Measurements from ENCODE around the gene RETSAT. TPM values are rescaled to one million over a fixed set of nuclear protein-coding genes. Genes with fewer than 3 reads are reported as not detected.

The RETSAT gene
- total RNA-seq, 2 donors from 2014 or later, result 37.4 to 44.3 TPM

GRCh38 chr2:85399183-85399455, 44.8 kb upstream of the RETSAT start:
- DNase-seq (ENCODE audit: low spot score), result no peak

GRCh38 chr2:85398426-85399182, 44.3 kb upstream of the RETSAT start:
- H3K9me3 ChIP-seq, result no peaks in the 10 kb centered on the region
- no peak for ATAC-seq (ENCODE audit: insufficient number of reproducible peaks, low FRiP score, low read depth)
- TF ChIP-seq, protein P1, sequence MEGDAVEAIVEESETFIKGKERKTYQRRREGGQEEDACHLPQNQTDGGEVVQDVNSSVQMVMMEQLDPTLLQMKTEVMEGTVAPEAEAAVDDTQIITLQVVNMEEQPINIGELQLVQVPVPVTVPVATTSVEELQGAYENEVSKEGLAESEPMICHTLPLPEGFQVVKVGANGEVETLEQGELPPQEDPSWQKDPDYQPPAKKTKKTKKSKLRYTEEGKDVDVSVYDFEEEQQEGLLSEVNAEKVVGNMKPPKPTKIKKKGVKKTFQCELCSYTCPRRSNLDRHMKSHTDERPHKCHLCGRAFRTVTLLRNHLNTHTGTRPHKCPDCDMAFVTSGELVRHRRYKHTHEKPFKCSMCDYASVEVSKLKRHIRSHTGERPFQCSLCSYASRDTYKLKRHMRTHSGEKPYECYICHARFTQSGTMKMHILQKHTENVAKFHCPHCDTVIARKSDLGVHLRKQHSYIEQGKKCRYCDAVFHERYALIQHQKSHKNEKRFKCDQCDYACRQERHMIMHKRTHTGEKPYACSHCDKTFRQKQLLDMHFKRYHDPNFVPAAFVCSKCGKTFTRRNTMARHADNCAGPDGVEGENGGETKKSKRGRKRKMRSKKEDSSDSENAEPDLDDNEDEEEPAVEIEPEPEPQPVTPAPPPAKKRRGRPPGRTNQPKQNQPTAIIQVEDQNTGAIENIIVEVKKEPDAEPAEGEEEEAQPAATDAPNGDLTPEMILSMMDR (IDR thresholded peaks at IDR 0.05), result no peak

More at GRCh38 chr2:85399183-85399455, 44.8 kb upstream of the RETSAT start:
- peaks cover 4% of the 10 kb centered on the region for H3K36me3 ChIP-seq
- no peak overlapping the region for H3K27ac ChIP-seq
- no peak overlapping the region for H3K4me3 ChIP-seq
- no peaks in the 10 kb centered on the region for H3K27me3 ChIP-seq (replicated peaks; ENCODE audit: insufficient read depth)
- ATAC-seq (ENCODE audit: insufficient number of reproducible peaks, low FRiP score, low read depth), result no peak
- no peaks in the 10 kb centered on the region for H3K9me3 ChIP-seq
- H3K4me1 ChIP-seq (ENCODE audit: control insufficient read depth in 1 of 2, low read depth in 2 of 2), result peaks cover 0 to 18% of the 10 kb centered on the region in 2 donors
- TF ChIP-seq, protein P1 (IDR thresholded peaks at IDR 0.05), result no peak

GRCh38 chr2:85397925-85398331, 43.6 kb upstream of the RETSAT start:
- Histone ChIP-seq H3K9me3 (no peaks in the 10 kb centered on the region), H3K4me1 (ENCODE audit: control insufficient read depth in 1 of 2, low read depth in 2 of 2) (peaks cover 0 to 18% of the 10 kb centered on the region in 2 donors), H3K27me3 (replicated peaks; ENCODE audit: insufficient read depth) (no peaks in the 10 kb centered on the region), H3K27ac (no peak overlapping the region), H3K36me3 (peaks cover 4% of the 10 kb centered on the region), H3K4me3 (no peak overlapping the region)
- TF ChIP-seq, protein P1 (IDR thresholded peaks at IDR 0.05), result no peak
- DNase-seq (ENCODE audit: low spot score) (no peak), ATAC-seq (ENCODE audit: insufficient number of reproducible peaks, low FRiP score, low read depth) (no peak)

More at GRCh38 chr2:85398426-85399182, 44.3 kb upstream of the RETSAT start:
- Histone ChIP-seq H3K4me3 (no peak overlapping the region), H3K4me1 (ENCODE audit: control insufficient read depth in 1 of 2, low read depth in 2 of 2) (peaks cover 0 to 18% of the 10 kb centered on the region in 2 donors), H3K27ac (no peak overlapping the region), H3K27me3 (replicated peaks; ENCODE audit: insufficient read depth) (no peaks in the 10 kb centered on the region), H3K36me3 (peaks cover 4% of the 10 kb centered on the region)
- DNase-seq (ENCODE audit: low spot score), result no peak

DNA sequence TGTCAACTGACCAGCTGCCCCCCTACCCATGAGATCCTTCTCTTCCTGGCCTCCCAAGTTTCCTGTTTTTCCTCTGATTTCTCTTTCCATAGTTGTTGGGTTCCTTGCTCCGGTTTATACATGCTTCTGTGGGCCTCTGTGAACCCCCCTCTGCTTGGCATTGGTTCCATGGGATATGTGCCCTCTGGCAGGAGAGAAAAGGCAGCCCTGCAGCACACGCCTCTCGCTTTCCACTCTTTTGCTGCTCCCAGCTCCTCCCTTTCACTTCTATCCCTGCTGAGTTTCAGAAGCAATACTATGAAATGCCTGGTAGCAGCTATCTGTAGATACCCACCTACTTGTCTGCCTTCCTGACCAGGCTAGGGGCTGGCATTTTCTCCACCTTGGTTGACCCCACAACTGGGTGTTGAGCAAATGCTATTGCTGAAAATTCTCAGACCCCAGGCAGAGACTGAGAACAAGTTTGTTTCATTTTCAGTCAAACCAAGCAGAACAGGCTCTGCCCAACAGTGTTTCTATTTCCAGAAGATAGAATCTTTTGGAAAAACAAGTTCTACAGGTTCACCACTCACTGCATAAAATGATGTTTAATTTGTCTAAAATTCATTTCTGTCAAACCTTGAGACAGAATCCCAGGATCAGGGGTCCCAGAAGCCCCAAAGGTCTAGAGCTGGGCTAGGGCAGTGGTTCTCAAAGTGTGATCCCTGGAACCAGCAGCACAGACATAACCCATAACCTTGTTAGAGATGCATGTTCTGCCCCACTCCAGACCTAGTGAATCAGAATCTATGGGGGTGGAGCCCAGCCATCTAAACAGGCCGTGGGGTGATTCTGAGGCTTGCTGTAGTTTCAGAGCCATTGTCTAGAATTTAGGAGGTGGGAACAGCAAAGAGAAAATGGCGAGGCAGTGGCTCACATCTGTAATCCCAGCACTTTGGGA, 42.5 kb upstream of the RETSAT start:
- TF ChIP-seq, protein P1 (IDR thresholded peaks at IDR 0.05), result no peak
- DNase-seq (ENCODE audit: low spot score) (no peak), ATAC-seq (ENCODE audit: insufficient number of reproducible peaks, low FRiP score, low read depth) (no peak)
- H3K27me3 ChIP-seq (replicated peaks; ENCODE audit: insufficient read depth), result no peaks in the 10 kb centered on the region
- peak overlapping the region; percentile 56 for H3K4me3 ChIP-seq
- H3K4me1 ChIP-seq (ENCODE audit: control insufficient read depth in 1 of 2, low read depth in 2 of 2), result peaks cover 0 to 18% of the 10 kb centered on the region in 2 donors
- H3K36me3 ChIP-seq, result peaks cover 4% of the 10 kb centered on the region
- peak overlapping the region; percentile 67 to 73 for H3K27ac ChIP-seq
- H3K9me3 ChIP-seq, result no peaks in the 10 kb centered on the region

GRCh38 chr2:85395912-85396475, 41.7 kb upstream of the RETSAT start:
- no peak overlapping the region for H3K4me3 ChIP-seq
- TF ChIP-seq, protein P1 (IDR thresholded peaks at IDR 0.05), result no peak
- peaks cover 0 to 18% of the 10 kb centered on the region in 2 donors for H3K4me1 ChIP-seq (ENCODE audit: control insufficient read depth in 1 of 2, low read depth in 2 of 2)
- no peak for ATAC-seq (ENCODE audit: insufficient number of reproducible peaks, low FRiP score, low read depth)
- H3K36me3 ChIP-seq, result peaks cover 6% of the 10 kb centered on the region
- H3K27ac ChIP-seq, result peak overlapping the region; percentile 67 to 73
- no peak for DNase-seq (ENCODE audit: low spot score)
- no peaks in the 10 kb centered on the region for H3K9me3 ChIP-seq
- no peaks in the 10 kb centered on the region for H3K27me3 ChIP-seq (replicated peaks; ENCODE audit: insufficient read depth)
